Measurements from ENCODE around the gene WFS1.

GRCh38 chr4:6275898-6276806, 6.5 kb downstream of the WFS1 start:
- no peak for TF ChIP-seq REST (IDR thresholded peaks at IDR 0.05; ENCODE audit: borderline replicate concordance)
- TF ChIP-seq REST (CRISPR knock-in tag; IDR thresholded peaks at IDR 0.05; ENCODE audit: low read depth), result no peak
- no peak for TF ChIP-seq ZNF740 (CRISPR knock-in tag; IDR thresholded peaks at IDR 0.05)
- TF ChIP-seq ZNF740 (tag; IDR thresholded peaks at IDR 0.05), result no peak
- no peak for TF ChIP-seq SMC3 (conservative IDR thresholded peaks at IDR 0.05; ENCODE audit: insufficient read depth, low read depth, low read length)
- TF ChIP-seq RAD21 (CRISPR knock-in tag; conservative IDR thresholded peaks at IDR 0.05 in 1 of 2, IDR thresholded peaks at IDR 0.05 in 1 of 2), result no peak
- TF ChIP-seq CTCF (IDR thresholded peaks at IDR 0.05 in 2 of 3, conservative IDR thresholded peaks at IDR 0.05 in 1 of 3; ENCODE audit: insufficient read depth in 2 of 3, low read depth in 1 of 3, low read length in 3 of 3), result no peak
- no peak for TF ChIP-seq FOXP1 (CRISPR knock-in tag; IDR thresholded peaks at IDR 0.05)
- TF ChIP-seq MYC (IDR thresholded peaks at IDR 0.05; ENCODE audit: low read depth, low read length), result no peak
- TF ChIP-seq MYC (CRISPR knock-in tag; IDR thresholded peaks at IDR 0.05; ENCODE audit: borderline replicate concordance, low read depth), result no peak

Measured in K562 (cell line).